H9 (cell line): ENCODE results near the gene TUBB1. TPM values are rescaled to one million over a fixed set of nuclear protein-coding genes. Genes with fewer than 3 reads are reported as not detected.

Source experiments
- DNase-seq: peaks from one replicate; pipeline ENCODE4 v3.0.0-alpha.2; 2017
- H2AFZ ChIP-seq: one replicate; pipeline ENCODE4 v1.6.1; 2013; ENCODE audit warnings: mild to moderate bottlenecking, low read length, control low read depth, moderate library complexity
- H2AK5ac ChIP-seq: 2 replicates; pipeline ENCODE4 v1.6.1; 2013; ENCODE audit warnings: low read length, control low read depth, mixed read lengths; ENCODE audit not compliant: insufficient read length
- H2BK120ac ChIP-seq: one replicate; pipeline ENCODE4 v1.6.1; 2013; ENCODE audit warnings: low read depth, mild to moderate bottlenecking, low read length, control low read depth, inconsistent platforms; ENCODE audit not compliant: poor library complexity, severe bottlenecking
- H2BK12ac ChIP-seq: 2 replicates; pipeline ENCODE4 v1.6.1; 2013; ENCODE audit warnings: low read length, control low read depth, mixed read lengths, low read depth; ENCODE audit not compliant: insufficient read length
- H2BK15ac ChIP-seq: 2 replicates; pipeline ENCODE4 v1.6.1; 2013; ENCODE audit warnings: low read depth, low read length, control low read depth
- H2BK20ac ChIP-seq: one replicate; pipeline ENCODE4 v1.6.1; 2013; ENCODE audit warnings: low read depth, mild to moderate bottlenecking, low read length, control low read depth, inconsistent platforms; ENCODE audit not compliant: poor library complexity, severe bottlenecking
- H2BK5ac ChIP-seq: 2 replicates; pipeline ENCODE4 v1.6.1; 2013; ENCODE audit warnings: low read length, control low read depth, mixed read lengths; ENCODE audit not compliant: insufficient read length
- H3K14ac ChIP-seq: 2 replicates; pipeline ENCODE4 v1.6.1; 2013; ENCODE audit warnings: low read length, control low read depth; ENCODE audit not compliant: insufficient read depth
- H3K18ac ChIP-seq: 2 replicates; pipeline ENCODE4 v1.6.1; 2013; ENCODE audit warnings: low read depth, mild to moderate bottlenecking, mixed read lengths, low read length, control low read depth; ENCODE audit not compliant: insufficient read length
- H3K23ac ChIP-seq: 2 replicates; pipeline ENCODE4 v1.6.1; 2013; ENCODE audit warnings: low read length, control low read depth, mixed read lengths, low read depth; ENCODE audit not compliant: insufficient read length
- H3K23me2 ChIP-seq: 2 replicates; pipeline ENCODE4 v1.6.1; 2013; ENCODE audit warnings: low read depth, mild to moderate bottlenecking, mixed read lengths, low read length, control low read depth; ENCODE audit not compliant: insufficient read length, poor library complexity, severe bottlenecking
- H3K27ac ChIP-seq: 2 replicates; pipeline ENCODE4 v1.5.1; 2013; ENCODE audit warnings: low read length, control low read depth, mixed read lengths, low read depth; ENCODE audit not compliant: insufficient read length
- H3K27me3 ChIP-seq: 2 replicates; pipeline ENCODE4 v1.6.1; 2013; ENCODE audit warnings: low read length, control low read depth, inconsistent platforms; ENCODE audit not compliant: insufficient read depth
- H3K4ac ChIP-seq: 2 replicates; pipeline ENCODE4 v1.6.1; 2013; ENCODE audit warnings: low read depth, mild to moderate bottlenecking, control low read depth, inconsistent platforms, low read length, moderate library complexity
- H3K4me1 ChIP-seq: 2 replicates; pipeline ENCODE4 v1.6.1; 2013; ENCODE audit warnings: low read length, control low read depth, inconsistent platforms; ENCODE audit not compliant: insufficient read depth
- H3K4me2 ChIP-seq: 2 replicates; pipeline ENCODE4 v1.6.1; 2013; ENCODE audit warnings: low read length, control low read depth, mixed read lengths; ENCODE audit not compliant: insufficient read length, insufficient read depth
- H3K56ac ChIP-seq: 2 replicates; pipeline ENCODE4 v1.6.1; 2013; ENCODE audit warnings: low read depth, mild to moderate bottlenecking, mixed read lengths, low read length, control low read depth; ENCODE audit not compliant: insufficient read length
- H3K79me1 ChIP-seq: 2 replicates; pipeline ENCODE4 v1.6.1; 2013; ENCODE audit warnings: low read depth, mild to moderate bottlenecking, moderate library complexity, low read length, control low read depth, inconsistent platforms; ENCODE audit not compliant: insufficient read depth, poor library complexity, severe bottlenecking
- H3K79me2 ChIP-seq: 2 replicates; pipeline ENCODE4 v1.6.1; 2013; ENCODE audit warnings: low read length, control low read depth, inconsistent platforms; ENCODE audit not compliant: insufficient read depth
- H3K9ac ChIP-seq: 2 replicates; pipeline ENCODE4 v1.6.1; 2013; ENCODE audit warnings: low read length, control low read depth, mixed read lengths; ENCODE audit not compliant: insufficient read length; ENCODE audit errors: extremely low read depth
- H3K9me3 ChIP-seq: one replicate; pipeline ENCODE4 v1.6.1; 2013; ENCODE audit warnings: low read depth, low read length, inconsistent platforms; ENCODE audit not compliant: control insufficient read depth
- H3T11ph ChIP-seq: one replicate; pipeline ENCODE4 v1.6.1; 2013; ENCODE audit warnings: mild to moderate bottlenecking, low read length, control low read depth, inconsistent platforms
- H4K20me1 ChIP-seq: one replicate; pipeline ENCODE4 v1.6.1; 2013; ENCODE audit not compliant: control insufficient read depth, insufficient read length, insufficient read depth
- H4K5ac ChIP-seq: 2 replicates; pipeline ENCODE4 v1.6.1; 2013; ENCODE audit warnings: low read depth, mild to moderate bottlenecking, mixed read lengths, low read length, control low read depth; ENCODE audit not compliant: insufficient read length
- H4K8ac ChIP-seq: replicated peaks from 2 replicates; pipeline ENCODE4 v1.6.1; 2013; ENCODE audit warnings: low read length, control low read depth, mixed read lengths, low read depth; ENCODE audit not compliant: insufficient read length
- H4K91ac ChIP-seq: 2 replicates; pipeline ENCODE4 v1.6.1; 2013; ENCODE audit warnings: low read depth, mild to moderate bottlenecking, moderate library complexity, mixed read lengths, low read length, control low read depth; ENCODE audit not compliant: insufficient read length
- H3K27ac Mint-ChIP-seq, 3 experiments: 2 replicates in 2 of 3; 3 replicates in 1 of 3; pipeline ENCODE4 v1.8.0; 2020 to 2021; ENCODE audit warnings: mixed read lengths in 3 of 3, mild to moderate bottlenecking in 1 of 3, moderate library complexity in 1 of 3
- H3K27me3 Mint-ChIP-seq: 2 replicates; pipeline ENCODE4 v1.8.0; 2021; ENCODE audit warnings: low read depth, mild to moderate bottlenecking, moderate library complexity, mixed read lengths
- H3K36me3 Mint-ChIP-seq, 3 experiments: 2 replicates in 2 of 3; 3 replicates in 1 of 3; pipeline ENCODE4 v1.8.0; 2020 to 2021; ENCODE audit warnings: low read depth in 3 of 3, mixed read lengths in 3 of 3; ENCODE audit not compliant: insufficient read depth in 1 of 3
- H3K4me1 Mint-ChIP-seq, 2 experiments: 2 replicates each; pipeline ENCODE4 v1.8.0; 2020; ENCODE audit warnings: mixed read lengths in 2 of 2
- H3K4me3 Mint-ChIP-seq, 2 experiments: 2 replicates in 1 of 2; 3 replicates in 1 of 2; pipeline ENCODE4 v1.8.0; 2020 to 2021; ENCODE audit warnings: mild to moderate bottlenecking in 2 of 2, mixed read lengths in 2 of 2, moderate library complexity in 1 of 2
- H3K9me3 Mint-ChIP-seq, 2 experiments: 2 replicates in 1 of 2; 3 replicates in 1 of 2; pipeline ENCODE4 v1.8.0; 2020; ENCODE audit warnings: mild to moderate bottlenecking in 2 of 2, mixed read lengths in 2 of 2, moderate library complexity in 1 of 2
- CTCF ChIP-seq: fragments of 200-600 bp; sonication (generic); conservative IDR thresholded peaks from 3 replicates; pipeline ENCODE4 v1.8.0; 2021; ENCODE audit warnings: antibody characterized with exemption, mild to moderate bottlenecking
- WGBS: extraction: QIAGEN DNeasy Blood & Tissue Kit; methylation state at CpG from one replicate; pipeline ENCODE4 v1.1.7; 2013; ENCODE audit warnings: missing lambda C conversion rate, low lambda C conversion rate, mixed read lengths; ENCODE audit not compliant: insufficient read length; ENCODE audit errors: extremely low coverage; 5-methylcytosine and 5-hydroxymethylcytosine counted together
- total RNA-seq: library from RNA; stranded (reverse); gene quantifications from 2 replicates; pipeline ENCODE4 v1.2.1, GENCODE V29; 2021

TUBB1 gene
- total RNA-seq, 1 experiment from 2014 or later, result not detected

GRCh38 chr20:59063358-59064213, 44.4 kb downstream of the TUBB1 start:
- Histone ChIP-seq H2BK5ac (no peak overlapping the region), H3K27me3 (no peaks in the 10 kb centered on the region), H3K18ac (no peak overlapping the region), H3K9ac (no peak overlapping the region), H4K20me1 (no peaks in the 10 kb centered on the region), H3K9me3 (no peaks in the 10 kb centered on the region), H3K56ac (no peak overlapping the region), H2AK5ac (no peak overlapping the region), H2BK20ac (no peak overlapping the region), H4K91ac (no peak overlapping the region), H2BK15ac (no peak overlapping the region), H3K79me2 (no peaks in the 10 kb centered on the region), H3K4ac (no peak overlapping the region), H3K79me1 (no peaks in the 10 kb centered on the region), H3T11ph (no peak overlapping the region), H4K8ac (no peak overlapping the region), H3K23ac (no peak overlapping the region), H3K14ac (no peak overlapping the region), H3K23me2 (no peaks in the 10 kb centered on the region), H3K4me1 (no peaks in the 10 kb centered on the region), H4K5ac (no peak overlapping the region), H2BK12ac (no peak overlapping the region), H2AFZ (no peak overlapping the region), H3K4me2 (no peak overlapping the region), H2BK120ac (no peak overlapping the region), H3K27ac (no peak overlapping the region)
- peaks cover 2% of the 10 kb centered on the region; the same call in 1 of the 2 replicates for H3K27me3 Mint-ChIP-seq
- WGBS, result no CpG with 5 or more reads among the region's 22 CpGs
- no peak for TF ChIP-seq CTCF
- H3K36me3 Mint-ChIP-seq, result no peaks in the 10 kb centered on the region
- DNase-seq, result no peak
- peaks cover 3% of the 10 kb centered on the region in 2 experiments; a peak in 2 of 5 replicates for H3K9me3 Mint-ChIP-seq
- H3K4me3 Mint-ChIP-seq, result no peak overlapping the region
- no peak overlapping the region for H3K27ac Mint-ChIP-seq
- H3K4me1 Mint-ChIP-seq, result peaks cover 4 to 12% of the 10 kb centered on the region in 2 experiments
